GM06990 (cell line): ENCODE data around the gene ATE1.

Experiments used
- DNase-seq: peaks from one replicate; pipeline ENCODE4 v3.0.0-alpha.2; 2011; ENCODE audit not compliant: insufficient read length; ENCODE audit errors: extremely low read depth
- H3K27me3 ChIP-seq: replicated peaks from 2 replicates; pipeline ENCODE4 v1.6.0; 2011; ENCODE audit warnings: low read length; ENCODE audit not compliant: control insufficient read depth, insufficient read depth
- H3K36me3 ChIP-seq: 2 replicates; pipeline ENCODE4 v1.5.1; 2011; ENCODE audit warnings: low read length; ENCODE audit not compliant: control insufficient read depth, insufficient read depth
- H3K4me3 ChIP-seq: replicated peaks from 2 replicates; pipeline ENCODE4 v1.5.1; 2011; ENCODE audit warnings: low read depth, mild to moderate bottlenecking, control low read depth, low read length
- CTCF ChIP-seq: IDR thresholded peaks from 2 replicates; pipeline ENCODE4 v1.5.1; 2011; ENCODE audit warnings: low read length, control low read depth, mild to moderate bottlenecking, inconsistent platforms; ENCODE audit not compliant: insufficient read depth, poor library complexity, severe bottlenecking

ATE1 gene

DNA sequence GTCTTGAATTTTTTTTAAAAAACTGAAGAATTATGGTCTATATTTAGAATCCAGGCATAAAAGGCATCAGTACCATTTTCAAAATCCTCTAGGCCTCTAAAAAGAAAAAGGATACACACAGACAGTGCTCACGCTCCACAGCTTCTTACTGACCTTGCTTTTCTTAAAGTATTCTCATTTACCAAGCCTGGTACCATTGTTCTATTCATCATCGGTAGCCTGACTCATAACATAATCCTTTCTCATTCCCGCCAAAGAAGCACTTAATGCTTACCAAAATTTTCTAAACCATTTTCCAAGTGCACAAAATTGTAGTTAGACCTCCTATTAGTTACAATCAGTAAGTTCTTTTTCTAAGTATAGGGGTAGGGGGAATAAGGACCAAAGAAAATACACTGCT, 54.6 kb downstream of the ATE1 start:
- H3K4me3 ChIP-seq = no peak overlapping the region
- DNase-seq = no peak
- no peaks in the 10 kb centered on the region for H3K27me3 ChIP-seq

GRCh38 chr10:121870413-121870812, 57.4 kb downstream of the ATE1 start:
- no peak overlapping the region for H3K4me3 ChIP-seq
- no peaks in the 10 kb centered on the region; the same call in 1 of the 2 replicates for H3K36me3 ChIP-seq
- no peak for TF ChIP-seq CTCF
- no peaks in the 10 kb centered on the region for H3K27me3 ChIP-seq
- no peak for DNase-seq

More for the DNA sequence above, 54.6 kb downstream of the ATE1 start:
- no peaks in the 10 kb centered on the region; the same call in 1 of the 2 replicates for H3K36me3 ChIP-seq
- TF ChIP-seq CTCF = no peak

GRCh38 chr10:121865554-121865953, 62.3 kb downstream of the ATE1 start:
- no peak for DNase-seq
- no peak for TF ChIP-seq CTCF
- H3K27me3 ChIP-seq = no peaks in the 10 kb centered on the region
- H3K36me3 ChIP-seq = no peaks in the 10 kb centered on the region; the same call in 1 of the 2 replicates
- H3K4me3 ChIP-seq = no peak overlapping the region

DNA sequence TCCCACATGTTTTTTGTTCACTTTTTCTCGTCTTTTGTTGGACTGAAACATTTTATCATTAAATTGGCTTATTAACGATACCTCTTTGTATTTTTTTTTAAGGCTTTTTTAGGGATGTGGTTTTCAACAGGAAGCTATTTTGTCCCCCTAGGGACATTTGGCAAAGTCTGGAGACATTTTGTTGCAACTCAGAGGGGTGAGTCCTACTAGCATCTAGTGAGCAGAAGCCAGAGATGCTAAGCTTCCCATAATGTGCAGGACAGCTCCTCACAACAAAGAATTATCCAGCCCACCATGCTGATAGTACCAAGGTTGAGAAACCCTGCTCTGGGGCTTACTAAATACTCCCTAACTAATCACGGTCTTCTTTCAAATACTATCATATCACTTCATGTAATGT, 63.2 kb downstream of the ATE1 start:
- H3K36me3 ChIP-seq = no peaks in the 10 kb centered on the region
- H3K27me3 ChIP-seq = no peaks in the 10 kb centered on the region
- H3K4me3 ChIP-seq = no peak overlapping the region
- TF ChIP-seq CTCF = no peak
- DNase-seq = no peak

DNA sequence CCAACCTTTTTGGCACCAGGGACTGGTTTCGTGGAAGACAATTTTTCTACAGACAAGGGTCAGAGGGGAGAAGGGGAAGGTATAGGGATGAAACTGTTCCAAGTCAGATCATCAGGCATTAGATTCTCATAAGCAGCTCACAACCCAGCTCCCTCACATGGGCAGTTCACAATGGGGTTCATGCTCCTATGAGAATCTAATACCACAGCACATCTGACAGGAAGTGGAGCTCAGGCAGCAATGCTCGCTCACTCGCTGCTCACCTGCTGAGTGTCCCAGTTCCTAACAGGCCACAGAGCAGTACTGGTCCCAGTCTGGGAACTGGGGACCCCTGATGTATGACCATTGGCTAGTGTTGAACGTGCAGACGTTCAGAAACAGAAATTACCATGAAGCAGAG, 63.7 kb downstream of the ATE1 start:
- DNase-seq = no peak
- no peak for TF ChIP-seq CTCF
- Histone ChIP-seq H3K27me3 (no peaks in the 10 kb centered on the region), H3K4me3 (no peak overlapping the region), H3K36me3 (no peaks in the 10 kb centered on the region)

- TF ChIP-seq CTCF = no peak
- no peaks in the 10 kb centered on the region for H3K36me3 ChIP-seq
- no peak for DNase-seq
- H3K4me3 ChIP-seq = no peak overlapping the region
- no peaks in the 10 kb centered on the region for H3K27me3 ChIP-seq
Observed at GRCh38 chr10:121862649-121863048, 65.2 kb downstream of the ATE1 start.
